HG03175 (cell line): ENCODE data around the gene CFAP161.
"Not testable (repeated sequence)": the region's sequence is repeated elsewhere in the genome, so short reads cannot be mapped to it uniquely, and the experiment has no call there.

Source experiments
- ATAC-seq: cut with Tn5 transposase; IDR thresholded peaks from one replicate; pipeline ENCODE4 v1.9.1; 2021; ENCODE audit warnings: mild to moderate bottlenecking, moderate library complexity; ENCODE audit not compliant: unreplicated experiment

The CFAP161 gene

DNA sequence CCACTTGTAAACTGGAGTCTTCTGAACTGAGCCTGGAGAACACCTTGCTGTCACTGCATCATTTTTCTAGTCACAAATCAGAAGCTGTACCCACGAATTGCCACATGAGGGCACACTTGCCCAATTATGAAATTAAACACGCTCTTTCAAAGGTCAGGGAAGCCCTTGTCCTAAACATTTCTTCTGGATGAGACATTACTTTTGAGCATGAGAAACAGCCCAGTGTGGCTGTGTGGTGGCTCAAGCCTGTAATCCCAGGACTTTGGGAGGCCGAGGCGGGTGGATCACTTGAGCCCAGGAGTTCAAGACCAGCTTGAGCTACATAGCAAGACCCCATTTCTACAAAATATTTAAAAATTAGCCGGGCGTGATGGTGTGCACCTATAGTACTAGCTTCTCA, 27.5 kb upstream of the CFAP161 start:
- ATAC-seq = peak; percentile 56

DNA sequence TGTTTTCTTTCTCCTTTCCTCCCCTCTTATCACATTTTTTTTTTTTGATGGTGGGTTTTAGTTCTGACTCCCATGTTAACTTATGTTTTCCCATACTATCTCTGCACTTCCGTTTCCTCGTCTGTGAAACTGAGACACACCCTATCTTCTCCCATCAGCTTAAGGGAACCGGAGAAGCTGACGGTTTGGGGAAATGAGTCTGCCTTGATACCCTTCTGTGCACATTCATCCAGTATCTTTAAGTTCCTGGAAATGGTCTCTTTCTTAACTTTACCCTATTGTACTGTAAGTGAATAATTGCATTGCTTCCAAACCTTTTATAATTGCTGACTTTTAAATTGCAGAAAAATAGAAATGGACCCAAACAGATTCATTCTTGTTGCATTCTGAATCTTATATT, 26.2 kb upstream of the CFAP161 start:
- no peak for ATAC-seq

GRCh38 chr15:81108427-81108826, 25.6 kb upstream of the CFAP161 start:
- ATAC-seq = no peak

- ATAC-seq = no peak
Measured at GRCh38 chr15:81111018-81111417, 23.1 kb upstream of the CFAP161 start.

- peak; percentile 61 for ATAC-seq
Measured at GRCh38 chr15:81111510-81112470, 22.3 kb upstream of the CFAP161 start.

DNA sequence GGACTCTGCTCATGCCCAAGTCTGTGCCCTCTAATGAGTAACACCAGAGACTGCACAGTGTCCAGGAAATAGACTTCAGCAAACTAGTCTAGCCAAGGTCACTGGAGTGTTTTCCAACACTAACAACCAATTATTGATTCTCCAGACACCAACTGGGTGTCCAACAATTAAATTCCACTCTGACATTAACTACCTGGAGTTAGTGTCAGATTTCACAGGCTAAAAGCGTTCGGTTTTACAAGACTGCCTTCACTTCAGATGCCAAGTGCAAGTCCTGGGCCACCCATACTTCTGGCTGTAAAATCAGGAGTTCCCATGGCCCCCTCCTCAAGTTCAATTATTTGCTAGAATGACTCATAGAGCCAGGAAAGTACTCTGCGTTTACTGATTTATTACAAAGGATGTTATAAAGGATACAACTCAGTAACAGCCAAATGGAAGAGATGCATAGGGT, 20.8 kb upstream of the CFAP161 start:
- ATAC-seq = no peak

DNA sequence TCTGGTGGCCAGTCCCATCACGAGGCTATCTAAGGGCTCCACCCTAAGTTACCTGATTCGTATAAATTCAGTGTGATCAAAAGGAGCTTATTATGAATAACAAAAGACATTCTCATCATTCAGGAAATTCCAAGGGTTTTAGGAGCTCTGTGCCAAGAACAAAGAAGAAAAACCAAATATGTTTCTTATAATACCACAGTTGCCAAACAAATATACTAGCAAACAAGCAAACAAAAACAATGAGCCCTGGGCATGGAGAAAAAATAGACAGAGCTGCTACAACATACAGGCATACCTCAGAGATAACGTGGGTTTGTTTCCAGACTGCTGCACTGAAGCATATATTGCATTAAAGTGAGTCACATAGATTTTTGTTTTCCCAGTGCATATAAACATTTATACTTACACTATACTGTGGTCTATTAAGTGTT, 20.2 kb upstream of the CFAP161 start:
- ATAC-seq = no peak

DNA sequence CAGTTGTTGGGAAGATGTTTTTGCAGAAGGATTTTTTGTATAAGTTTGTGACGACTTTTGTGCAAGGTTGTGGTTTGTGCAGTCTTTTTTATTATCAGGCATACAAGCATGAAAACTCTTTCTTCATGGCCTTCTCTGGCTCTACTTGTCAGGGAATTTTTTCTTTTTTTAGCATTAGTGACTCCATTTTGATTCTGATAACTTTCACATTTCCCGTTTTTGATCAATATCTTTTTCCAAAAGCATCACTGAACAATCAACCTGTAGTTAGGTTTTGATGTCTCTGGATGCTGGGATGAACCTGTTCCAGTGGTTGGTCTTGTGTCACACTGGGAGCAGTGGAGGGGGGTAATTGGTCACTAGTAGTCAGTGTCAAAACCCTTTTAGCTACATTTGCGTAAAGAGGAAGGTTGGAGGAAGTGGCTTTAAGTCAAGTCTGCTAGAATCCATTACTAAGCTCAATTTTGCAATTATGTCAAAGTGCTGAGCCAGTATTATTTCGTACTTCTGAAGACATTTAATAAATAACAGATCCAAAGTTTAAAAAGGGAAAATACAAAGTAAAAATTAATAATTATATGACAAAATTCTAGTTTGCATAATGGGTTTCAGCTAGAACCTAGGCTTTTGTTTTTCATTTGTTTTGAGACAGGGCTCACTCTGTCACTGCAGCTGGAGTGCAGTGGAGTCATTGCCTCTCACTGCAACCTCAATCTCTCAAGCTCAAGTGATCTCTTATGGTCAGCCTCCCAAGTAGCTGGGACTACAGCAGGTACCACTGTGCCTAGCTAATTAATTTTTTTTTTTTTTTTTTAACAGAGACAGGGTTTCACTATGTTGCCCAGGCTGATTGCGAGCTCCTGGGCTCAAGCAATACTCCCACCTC, 18.8 kb upstream of the CFAP161 start:
- ATAC-seq = no peak

DNA sequence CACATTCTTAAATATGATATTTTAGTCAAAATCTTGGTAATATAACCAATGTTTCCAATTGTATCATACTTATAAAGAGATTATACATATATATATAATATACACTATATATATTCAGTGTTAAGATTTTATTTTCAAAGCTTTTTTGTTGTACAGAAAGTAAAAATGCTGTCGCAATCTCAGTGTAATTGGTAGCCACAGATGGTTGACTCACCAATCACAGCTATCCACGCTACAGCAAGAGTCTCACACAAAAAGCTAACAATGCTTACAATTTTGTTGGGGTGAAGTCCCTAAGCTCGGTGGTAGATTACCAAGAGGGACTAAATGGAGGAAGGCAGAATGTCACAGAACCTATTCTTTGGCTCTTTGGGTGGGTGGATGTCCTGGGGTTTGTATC, 16.9 kb upstream of the CFAP161 start:
- ATAC-seq = no peak

- no peak for ATAC-seq
Measured at GRCh38 chr15:81117581-81117980, 16.5 kb upstream of the CFAP161 start.

DNA sequence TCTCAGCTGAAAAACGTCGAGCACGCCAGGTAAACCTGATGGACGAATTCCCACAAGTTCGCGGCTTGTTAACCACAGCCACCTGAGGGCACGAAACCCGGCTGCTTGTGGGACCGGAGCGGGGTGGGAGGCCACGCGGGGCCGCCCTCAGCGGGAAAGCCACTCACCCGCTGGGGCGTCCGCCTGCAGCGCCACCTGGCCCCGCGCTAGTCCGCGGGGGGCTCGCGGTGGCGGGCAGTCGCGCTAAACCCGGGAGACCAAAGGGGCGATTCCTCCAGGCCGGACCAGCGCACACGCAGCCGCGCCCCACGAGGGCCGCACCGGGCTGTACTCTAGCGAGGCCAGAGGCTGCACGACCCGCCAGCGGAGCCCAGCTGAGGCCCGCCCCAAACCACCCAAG, 15.7 kb upstream of the CFAP161 start:
- ATAC-seq = no peak

GRCh38 chr15:81120069-81120468, 14.0 kb upstream of the CFAP161 start:
- ATAC-seq = no peak

- ATAC-seq = no peak
Measured at GRCh38 chr15:81126892-81127291, 7.2 kb upstream of the CFAP161 start.

DNA sequence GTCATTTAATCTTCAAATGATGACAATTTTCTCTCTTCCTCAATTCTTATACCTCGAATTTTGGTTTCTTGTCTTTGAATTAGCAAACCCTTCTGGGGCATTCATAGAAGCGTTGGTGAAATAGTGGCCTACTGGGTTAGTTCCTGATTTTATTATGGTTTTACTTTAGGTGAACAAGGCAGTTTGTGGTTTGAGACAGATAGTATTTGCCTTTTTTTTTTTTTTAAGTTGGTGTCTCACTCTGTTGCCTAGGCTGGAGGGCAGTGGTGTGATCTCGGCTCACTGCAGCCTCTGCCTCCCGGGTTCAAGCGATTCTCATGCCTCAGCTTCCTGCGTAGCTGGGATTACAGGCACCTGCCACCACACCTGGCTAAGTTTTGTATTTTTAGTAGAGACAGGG, 7.4 kb downstream of the CFAP161 start:
- not testable (repeated sequence) for ATAC-seq

- no peak for ATAC-seq
Measured at GRCh38 chr15:81146006-81146405, 11.9 kb downstream of the CFAP161 start.

DNA sequence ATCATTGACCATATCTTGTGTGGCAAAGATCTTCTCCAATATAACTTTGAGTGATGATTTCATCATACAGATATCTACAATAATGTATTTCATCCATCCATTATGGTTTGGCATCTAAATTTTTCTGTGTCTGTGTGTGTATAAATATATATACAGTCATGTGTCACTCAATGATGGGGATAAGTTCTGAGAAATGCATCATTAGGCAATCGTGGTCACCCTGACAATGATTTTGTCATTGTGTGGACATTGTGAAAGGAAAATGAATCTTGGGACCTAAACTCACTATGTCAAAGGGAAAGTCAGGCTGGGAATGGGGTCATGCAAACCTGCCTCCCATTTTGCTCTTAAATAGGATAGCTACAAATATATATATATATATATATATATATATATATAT, 12.4 kb downstream of the CFAP161 start:
- ATAC-seq = no peak

- no peak for ATAC-seq
Measured at GRCh38 chr15:81151389-81151788, 17.3 kb downstream of the CFAP161 start.

DNA sequence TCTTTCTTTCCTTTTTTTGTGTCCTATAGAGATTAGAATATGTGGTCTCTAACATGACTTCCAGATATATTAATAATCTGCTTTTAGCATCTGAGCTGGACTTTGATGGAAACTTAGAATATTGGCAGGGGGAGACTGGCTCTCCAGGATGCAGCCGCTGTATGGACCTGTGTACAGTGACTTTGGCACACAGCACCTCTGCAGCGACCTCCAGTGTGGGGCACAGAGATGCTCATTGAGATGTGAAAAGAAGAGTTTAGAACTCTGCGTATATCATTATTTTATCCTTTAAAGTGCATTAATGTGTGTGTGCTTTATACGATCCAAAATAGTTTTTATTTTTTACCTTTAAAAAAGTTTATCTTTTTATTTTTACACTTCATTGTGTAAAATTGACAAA, 18.3 kb downstream of the CFAP161 start:
- no peak for ATAC-seq

GRCh38 chr15:81152799-81153198, 18.7 kb downstream of the CFAP161 start:
- ATAC-seq = no peak

DNA sequence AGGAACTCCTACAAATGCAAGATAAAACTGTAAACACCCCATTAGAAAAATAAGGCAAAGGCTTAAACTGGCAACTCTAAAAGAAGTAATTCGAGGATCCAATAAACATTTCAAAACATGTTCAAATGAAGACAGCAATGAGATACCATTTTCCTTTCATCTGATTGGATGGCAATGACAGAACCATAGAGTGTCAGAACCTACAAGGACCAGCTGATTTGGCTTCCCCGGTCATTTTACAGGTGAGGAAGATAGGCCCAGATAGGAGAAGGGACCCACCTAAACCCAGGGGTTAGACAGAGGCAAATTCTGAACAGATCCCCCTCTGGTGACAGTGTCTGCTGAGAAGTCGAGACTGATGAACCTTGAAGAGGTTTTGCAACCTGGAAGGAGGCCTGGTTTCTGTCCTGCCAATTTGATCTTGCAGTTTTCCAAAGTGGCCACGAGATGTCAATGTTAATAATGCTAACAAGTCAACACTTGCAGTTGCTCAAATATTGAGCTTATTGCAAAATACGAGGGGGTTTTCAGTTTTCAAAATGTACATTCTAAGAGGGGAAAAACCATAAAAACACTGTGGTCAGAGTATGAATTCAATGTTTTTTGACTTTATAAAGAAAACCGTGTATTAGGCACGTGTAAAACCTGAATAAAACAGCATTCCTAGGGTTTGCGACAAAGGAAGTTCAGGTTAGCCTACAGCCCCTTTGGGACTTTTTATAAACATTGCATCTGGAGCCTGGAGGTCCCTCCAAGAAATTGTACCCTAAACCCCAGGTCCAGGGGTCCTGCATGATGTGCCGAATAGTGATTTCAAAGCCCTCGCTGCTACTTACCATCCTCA, 21.5 kb downstream of the CFAP161 start:
- ATAC-seq = no peak

- no peak for ATAC-seq
Measured at GRCh38 chr15:81156324-81156723, 22.3 kb downstream of the CFAP161 start.
